Fibroblast of pulmonary artery (primary cell): ENCODE results near the gene GRB10.

Source experiments
- DNase-seq: peaks from one replicate; pipeline ENCODE4 v3.0.0-alpha.2; 2010; ENCODE audit warnings: low read depth
- H3K4me3 ChIP-seq: replicated peaks from 2 replicates; pipeline ENCODE4 v1.5.1; 2011; ENCODE audit warnings: low read depth, mild to moderate bottlenecking, control low read depth, low read length, moderate library complexity
- CTCF ChIP-seq: IDR thresholded peaks from 2 replicates; pipeline ENCODE4 v1.5.1; 2011; ENCODE audit warnings: mild to moderate bottlenecking, control low read depth, low read length, inconsistent platforms; ENCODE audit errors: missing control alignments

GRB10 gene

GRCh38 chr7:50805447-50806125 lies 22.9 kb upstream of the GRB10 start:
- no peak for DNase-seq
- no peak for TF ChIP-seq CTCF
- no peak overlapping the region for H3K4me3 ChIP-seq

- H3K4me3 ChIP-seq, result no peak overlapping the region
- TF ChIP-seq CTCF, result no peak
- DNase-seq, result no peak
These were observed 21.0 kb upstream of the GRB10 start for GRCh38 chr7:50803359-50804337.

- no peak for DNase-seq
- peak; percentile 14 for TF ChIP-seq CTCF
- no peak overlapping the region for H3K4me3 ChIP-seq
These were observed 19.2 kb upstream of the GRB10 start for GRCh38 chr7:50801907-50802306.

- no peak for DNase-seq
- no peak overlapping the region for H3K4me3 ChIP-seq
- no peak for TF ChIP-seq CTCF
These were observed 17.2 kb upstream of the GRB10 start for GRCh38 chr7:50799873-50800272.

GRCh38 chr7:50798126-50798525 lies 15.4 kb upstream of the GRB10 start:
- TF ChIP-seq CTCF, result no peak
- no peak overlapping the region for H3K4me3 ChIP-seq
- no peak for DNase-seq

GRCh38 chr7:50795831-50796230 lies 13.1 kb upstream of the GRB10 start:
- TF ChIP-seq CTCF, result peak; percentile 6
- no peak overlapping the region for H3K4me3 ChIP-seq
- no peak for DNase-seq

GRCh38 chr7:50795253-50795652 lies 12.6 kb upstream of the GRB10 start:
- no peak for TF ChIP-seq CTCF
- no peak overlapping the region for H3K4me3 ChIP-seq
- DNase-seq, result no peak
